Stimulated activated CD4-positive, alpha-beta T cell treated with anti-CD3 and anti-CD28 coated beads, Interleukin-12 subunit alpha, Interleukin-12 subunit beta, amount 100 ng/mL, for 48 hours (primary cell): ENCODE measurements around the gene AKR1C4.
"Not testable (repeated sequence)": the region's sequence is repeated elsewhere in the genome, so short reads cannot be mapped to it uniquely, and the experiment has no call there.

Experiments
- DNase-seq, 3 donors: peaks; one replicate each; pipeline ENCODE4 v3.0.0-alpha.2; 2020; ENCODE audit warnings: low read depth in 2 of 3, low spot score in 1 of 3

The AKR1C4 gene

DNA sequence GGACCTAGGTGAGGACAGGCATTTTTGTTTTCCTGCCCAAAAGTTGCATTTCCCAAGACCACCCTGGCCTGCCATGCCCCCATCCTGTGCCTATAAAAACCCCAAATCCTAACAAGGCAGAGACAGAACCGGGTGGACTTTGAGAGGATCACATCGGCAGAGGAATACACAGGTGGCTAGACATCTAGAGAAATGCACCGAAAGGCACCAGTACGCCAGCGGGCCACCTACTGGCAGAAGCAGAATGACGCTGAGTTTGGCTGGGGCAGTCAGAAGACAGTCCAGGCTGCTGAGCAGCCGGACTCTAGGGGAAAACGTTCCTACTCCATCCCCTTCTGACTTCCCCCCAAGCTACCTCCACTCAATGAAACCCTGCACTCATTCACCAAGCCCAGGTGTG lies 2.8 kb downstream of the AKR1C4 start:
- DNase-seq = no peak

DNA sequence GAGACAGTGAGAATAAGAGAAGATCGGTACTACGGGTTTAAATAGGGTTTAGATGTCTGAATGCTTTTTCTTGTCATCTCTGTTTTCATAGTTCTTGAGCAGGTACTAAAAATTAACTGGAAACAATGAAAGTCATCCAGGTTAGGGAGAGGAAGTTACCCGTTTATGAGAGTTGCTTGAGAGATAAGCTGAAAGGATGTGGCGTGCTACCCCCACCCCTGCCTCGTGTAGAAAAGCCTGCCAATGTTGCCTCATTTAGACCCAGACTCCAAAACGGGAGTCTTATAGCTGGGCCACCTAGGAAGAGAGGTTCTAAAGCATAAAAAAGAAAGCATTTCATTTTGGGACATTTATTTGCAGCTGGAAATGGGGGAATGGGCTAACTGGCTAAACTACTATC lies 10.2 kb downstream of the AKR1C4 start:
- DNase-seq = no peak

DNA sequence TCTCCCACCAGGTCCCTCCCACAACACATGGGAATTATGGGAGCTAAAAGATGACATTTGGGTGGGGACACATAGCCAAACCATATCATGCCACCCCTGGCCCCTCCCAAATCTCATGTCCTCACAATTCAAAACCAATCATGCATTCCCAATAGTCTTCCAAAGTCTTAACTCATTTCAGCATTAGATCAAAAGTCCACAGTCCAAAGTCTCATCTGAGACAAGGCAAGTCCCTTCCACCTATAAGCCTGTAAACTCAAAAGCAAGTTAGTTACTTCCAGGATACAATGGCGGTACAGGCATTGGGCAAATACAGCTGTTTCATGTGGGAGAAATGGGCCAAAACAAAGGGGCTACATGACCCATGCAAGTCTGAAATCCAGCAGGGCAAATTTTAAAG lies 13.1 kb downstream of the AKR1C4 start:
- not testable (repeated sequence) for DNase-seq

DNA sequence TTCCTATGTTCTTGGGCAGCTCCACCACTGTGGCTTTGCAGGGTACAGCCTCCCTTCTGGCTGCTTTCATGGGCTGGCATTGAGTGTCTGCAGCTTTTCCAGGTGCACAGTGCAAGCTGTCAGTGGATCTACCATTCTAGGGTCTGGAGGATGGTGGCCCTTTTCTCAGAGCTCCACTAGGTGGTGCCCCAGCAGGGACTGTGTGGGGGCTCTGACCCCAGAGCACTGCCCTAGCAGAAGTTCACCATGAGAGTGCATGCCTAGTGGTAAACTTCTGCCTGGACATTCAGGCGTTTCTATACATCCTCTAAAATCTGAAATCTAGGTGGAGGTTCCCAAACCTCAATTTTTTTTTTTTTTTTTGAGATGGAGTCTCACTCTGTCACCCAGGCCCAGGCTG lies 13.6 kb downstream of the AKR1C4 start:
- DNase-seq = not testable (repeated sequence)

DNA sequence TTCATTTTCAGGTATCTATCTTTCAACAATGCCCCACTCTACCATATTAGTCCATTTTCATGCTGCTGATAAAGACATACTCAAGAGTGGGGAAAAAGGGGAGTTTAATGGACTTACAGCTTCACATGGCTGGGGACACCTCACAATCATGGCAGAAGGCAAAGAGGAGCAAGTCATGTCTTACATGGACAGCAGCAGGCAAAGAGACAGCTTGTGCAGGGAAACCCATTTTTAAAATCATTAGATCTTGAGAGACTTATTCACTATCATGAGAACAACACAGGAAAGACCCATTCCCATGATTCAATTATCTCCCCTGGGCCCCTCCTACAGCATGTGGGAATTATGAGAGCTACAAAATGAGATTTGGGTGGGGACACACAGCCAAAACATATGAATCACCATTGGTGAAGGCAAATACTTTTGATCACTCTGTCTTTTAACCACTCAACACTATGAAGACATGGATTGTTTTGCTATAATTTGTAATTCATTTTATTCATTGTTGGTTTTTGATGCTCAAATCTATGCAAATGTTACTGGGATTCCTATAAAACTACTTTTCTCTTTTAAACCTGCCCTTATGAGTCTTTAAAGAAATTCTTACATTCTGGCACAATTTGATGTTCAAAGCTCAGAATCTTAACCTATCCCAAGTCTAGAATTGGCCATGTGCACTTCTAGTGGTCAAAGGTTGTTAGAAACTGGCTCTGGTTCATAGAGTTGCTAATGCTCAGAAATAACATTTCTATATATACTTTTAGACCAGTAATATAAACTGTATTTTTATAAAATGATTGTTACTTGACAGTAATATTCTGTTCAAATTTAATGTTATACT lies 15.3 kb downstream of the AKR1C4 start:
- no peak for DNase-seq

DNA sequence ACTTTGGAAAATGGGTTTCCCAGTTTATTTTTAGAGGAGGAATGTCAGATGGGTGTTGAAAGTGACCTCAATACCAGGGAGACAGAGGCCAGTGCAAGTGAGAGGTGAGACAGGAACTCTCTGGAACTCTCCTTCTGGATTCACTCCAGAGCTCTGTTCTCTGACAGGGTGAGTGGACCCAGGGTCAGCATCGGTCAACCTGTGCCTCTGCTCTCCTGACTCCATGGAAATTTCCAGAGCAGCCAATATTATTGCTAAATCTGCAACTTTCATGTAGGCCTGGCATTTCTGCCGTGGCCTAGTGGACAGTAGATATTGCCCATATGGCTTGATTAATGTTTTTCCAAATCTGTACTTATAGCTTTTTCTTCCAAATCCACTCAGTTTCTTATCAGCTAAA lies 20.2 kb downstream of the AKR1C4 start:
- no peak for DNase-seq

DNA sequence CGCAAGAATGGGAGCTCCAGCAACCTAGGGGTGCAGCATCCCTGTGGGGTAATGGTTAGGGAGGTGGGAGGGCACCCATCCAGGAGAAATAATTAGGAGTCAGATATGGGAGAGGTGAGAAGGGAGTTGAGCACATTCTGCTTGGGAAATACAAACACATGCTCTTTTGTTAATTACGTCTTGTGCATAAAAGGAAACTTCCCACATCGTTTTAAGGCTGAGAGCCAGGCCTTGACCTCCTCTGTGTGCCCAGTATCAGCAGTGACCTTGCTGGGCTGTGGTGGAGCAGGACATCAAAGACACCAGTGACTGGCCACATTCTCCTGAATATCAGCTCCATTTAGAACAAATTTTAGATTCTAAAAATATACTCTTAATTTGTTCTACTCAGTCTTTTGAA lies 22.6 kb downstream of the AKR1C4 start:
- DNase-seq = no peak

DNA sequence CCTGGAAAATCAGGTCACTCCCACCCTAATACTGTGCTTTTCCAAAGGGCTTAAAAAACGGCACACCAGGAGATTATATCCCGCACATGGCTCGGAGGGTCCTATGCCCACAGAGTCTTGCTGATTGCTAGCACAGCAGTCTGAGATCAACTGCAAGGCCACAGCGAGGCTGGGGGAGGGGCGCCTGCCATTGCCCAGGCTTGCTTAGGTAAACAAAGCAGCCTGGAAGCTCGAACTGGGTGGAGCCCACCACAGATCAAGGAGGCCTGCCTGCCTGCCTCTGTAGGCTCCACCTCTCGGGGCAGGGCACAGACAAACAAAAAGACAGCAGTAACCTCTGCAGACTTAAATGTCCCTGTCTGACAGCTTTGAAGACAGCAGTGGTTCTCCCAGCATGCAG lies 26.3 kb downstream of the AKR1C4 start:
- not testable (repeated sequence) for DNase-seq

DNA sequence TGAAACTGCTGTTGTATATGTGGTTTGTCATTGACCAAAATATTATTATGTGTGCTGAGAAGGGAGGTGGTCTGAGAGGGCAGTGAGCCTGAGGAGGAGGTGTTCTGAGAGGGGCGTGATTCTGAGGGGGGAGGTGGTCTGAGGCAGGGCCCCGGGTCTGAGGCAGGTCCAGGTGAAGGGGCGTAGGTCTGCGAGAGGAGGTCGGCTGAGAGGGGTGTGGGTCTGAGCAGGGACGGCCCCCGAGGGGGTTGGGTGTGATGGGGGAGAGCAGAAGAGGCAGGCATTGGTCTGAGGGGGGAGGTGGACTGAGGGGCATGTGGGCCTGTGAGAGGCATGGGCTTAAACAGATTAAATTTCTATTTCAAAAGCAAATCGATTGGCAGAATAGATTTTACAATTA lies 32.4 kb downstream of the AKR1C4 start:
- DNase-seq = no peak

DNA sequence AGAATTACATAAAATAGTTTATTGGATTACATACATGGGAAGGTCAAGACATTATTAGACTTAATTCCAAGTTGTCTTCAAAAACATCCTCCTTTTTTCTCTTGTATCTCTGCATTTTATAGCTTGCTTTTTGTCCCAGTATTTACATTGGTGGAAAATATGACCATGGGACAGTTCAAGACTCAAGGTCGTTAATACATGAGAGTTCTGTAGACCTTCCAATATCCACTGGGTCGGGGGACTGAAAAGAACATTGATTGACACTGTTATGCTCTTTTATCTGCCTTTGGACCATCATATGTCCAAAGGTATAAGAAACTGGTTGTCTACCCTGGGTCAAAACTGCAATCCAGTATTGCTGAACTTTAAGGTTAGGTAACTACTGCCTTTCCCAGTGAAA lies 36.7 kb downstream of the AKR1C4 start:
- DNase-seq = no peak

DNA sequence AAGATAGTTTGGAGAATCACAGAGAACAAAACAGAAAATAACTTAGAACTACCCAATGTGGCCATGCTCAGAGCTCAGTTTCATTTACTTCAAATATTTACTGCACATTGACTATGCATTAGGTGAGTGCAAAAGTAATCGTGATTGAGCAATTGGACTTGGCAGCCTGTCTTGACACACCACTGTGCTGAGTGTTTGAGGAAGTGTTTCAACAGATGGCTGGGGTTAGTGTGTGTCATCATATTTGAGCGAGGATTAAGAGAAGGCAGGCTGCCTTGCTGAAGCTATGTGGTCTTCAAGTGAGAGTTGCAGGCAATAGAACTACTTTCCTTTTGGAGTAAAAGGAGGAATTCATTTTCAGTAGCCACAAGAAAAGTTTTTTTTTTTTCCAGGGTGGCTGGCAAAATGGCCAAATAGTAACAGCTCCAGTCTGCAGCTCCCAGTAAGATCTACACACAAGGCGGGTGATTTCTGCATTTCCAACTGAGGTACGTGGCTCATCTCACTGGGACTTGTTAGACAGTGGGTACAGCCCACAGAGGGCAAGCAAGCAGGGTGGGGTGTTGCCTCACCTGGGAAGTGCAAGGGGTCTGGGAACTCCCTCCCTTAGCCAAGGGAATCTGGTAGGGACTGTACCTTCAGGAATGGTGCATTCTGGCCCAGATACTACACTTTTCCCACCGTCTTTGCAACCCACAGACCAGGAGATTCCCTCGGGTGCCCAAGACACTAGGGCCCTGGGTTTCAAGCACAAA lies 37.6 kb downstream of the AKR1C4 start:
- no peak for DNase-seq

DNA sequence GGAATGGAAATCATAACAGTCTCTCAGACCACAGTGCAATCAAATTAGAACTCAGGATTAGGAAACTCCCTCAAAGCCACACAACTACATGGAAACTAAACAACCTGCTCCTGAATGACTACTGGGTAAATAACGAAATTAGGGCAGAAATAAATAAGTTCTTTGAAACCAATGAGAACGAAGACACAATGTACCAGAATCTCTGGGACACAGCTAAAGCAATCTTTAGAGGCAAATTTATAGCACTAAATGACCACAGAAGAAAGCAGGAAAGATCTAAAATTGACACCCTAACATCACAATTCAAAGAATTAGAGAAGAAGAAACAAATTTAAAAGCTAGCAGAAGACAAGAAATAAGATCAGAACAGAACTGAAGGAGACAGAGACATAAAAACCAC lies 40.9 kb downstream of the AKR1C4 start:
- not testable (repeated sequence) for DNase-seq

DNA sequence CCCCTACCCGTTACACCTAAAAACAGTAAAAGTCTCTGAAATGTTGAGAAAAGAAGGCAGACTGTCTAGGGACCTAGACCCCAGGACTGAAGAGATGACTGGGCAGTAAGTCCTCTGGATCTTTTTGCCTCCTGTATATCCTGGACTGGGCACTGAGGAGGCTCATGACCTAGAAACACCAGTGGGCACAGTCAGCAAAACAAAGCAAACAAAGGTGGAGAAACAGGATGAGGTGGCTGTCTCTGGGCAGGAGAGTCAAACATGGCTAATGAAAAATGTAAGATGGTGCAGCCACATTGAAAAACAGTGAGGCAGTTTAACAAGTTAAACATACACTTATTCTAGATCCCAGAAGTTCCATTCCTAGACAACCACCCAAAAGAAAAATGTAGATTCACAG lies 45.9 kb downstream of the AKR1C4 start:
- no peak for DNase-seq

DNA sequence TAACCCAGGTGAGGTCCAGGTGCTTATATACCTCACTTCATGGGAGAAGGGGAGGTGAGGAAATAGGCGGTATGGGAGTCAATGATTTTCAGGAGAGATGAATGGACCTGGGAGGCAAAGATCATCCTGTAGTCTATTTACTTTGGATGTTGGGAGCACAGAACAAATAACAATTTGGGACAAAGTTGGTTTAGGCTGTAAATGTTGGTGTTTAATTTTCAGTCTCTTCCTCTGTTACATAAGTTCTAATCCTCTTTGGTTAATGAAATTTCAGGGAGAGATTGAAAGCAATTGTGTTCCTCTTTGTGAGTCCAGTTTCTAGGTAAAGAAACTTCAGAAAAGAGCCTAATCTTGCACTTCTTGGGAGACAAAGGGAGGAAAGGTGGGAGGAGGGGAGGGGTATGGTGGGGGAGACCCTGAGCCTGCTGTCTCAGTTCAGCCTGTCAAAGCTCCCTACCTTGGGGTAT lies 46.9 kb downstream of the AKR1C4 start:
- no peak for DNase-seq

DNA sequence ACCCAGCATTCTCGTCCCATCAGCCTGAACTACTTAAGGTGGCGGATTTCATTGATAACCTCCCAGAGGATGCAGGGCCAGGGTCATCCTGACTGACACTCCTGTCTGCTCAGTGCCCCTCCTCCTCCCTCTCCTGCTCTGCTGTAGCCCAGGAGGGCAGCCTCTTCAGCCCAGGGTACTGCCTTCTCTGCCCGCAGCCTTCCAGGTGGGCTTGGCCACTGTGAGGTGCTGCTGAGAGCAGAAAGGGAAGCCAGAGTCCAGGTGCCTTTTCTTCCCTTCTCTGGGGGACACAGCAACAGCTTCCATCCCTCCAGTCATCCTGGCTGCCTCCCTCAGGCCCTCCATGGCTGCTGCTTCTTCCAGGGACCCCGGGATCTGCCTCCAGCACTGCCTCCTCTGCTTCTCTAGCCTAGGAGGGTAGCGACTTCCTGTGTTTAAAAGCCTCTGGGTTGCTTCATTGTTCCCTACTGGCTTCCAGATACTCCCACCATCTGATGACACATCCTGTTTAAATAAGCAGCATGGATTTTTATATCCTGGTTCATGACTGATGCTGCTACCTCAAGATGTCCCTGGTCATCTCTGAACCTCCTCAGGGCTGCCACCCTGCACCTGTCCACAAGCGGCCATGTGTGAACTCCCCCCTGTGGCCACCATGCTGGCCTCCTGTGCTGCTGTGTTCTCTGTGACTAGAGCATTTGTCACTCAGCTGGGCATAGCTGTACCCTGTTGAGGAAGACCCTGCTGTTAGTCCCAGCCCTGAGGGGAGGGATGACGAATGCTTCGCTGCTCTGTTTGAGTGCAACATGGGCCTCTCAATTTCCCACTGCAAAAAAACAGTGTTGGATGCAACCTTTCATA lies 55.8 kb downstream of the AKR1C4 start:
- DNase-seq = no peak

DNA sequence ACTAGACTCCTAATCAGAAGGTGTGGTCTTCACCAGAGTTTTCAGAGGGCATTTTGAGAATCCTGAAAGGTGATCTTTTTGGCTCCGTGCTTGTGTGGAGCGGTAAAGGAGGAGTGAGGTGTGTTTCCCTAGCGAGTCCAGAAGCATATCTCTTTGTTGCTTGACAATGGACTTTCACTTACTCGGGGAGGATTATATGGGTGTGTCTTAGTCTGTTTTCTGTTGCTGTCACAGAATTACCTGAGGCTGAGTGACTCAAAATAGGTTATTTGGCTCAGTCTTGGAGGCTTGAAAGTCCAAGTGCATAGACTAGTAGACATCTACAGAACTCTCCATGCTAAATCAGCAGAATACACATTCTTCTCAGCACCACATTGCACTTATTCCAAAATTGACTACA lies 57.9 kb downstream of the AKR1C4 start:
- no peak for DNase-seq

DNA sequence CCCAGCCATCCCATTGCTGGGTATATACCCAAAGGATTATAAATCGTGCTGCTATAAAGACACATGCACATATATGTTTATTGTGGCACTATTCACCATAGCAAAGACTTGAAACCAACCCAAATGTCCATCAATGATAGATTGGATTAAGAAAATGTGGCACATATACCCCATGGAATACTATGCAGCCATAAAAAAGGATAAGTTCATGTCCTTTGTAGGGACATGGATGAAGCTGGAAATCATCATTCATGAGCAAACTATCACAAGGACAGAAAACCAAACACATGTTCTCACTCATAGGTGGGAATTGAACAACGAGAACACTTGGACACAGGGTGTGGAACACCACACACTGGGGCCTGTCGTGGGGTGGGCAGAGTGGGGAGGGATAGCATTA lies 61.1 kb downstream of the AKR1C4 start:
- not testable (repeated sequence) for DNase-seq

DNA sequence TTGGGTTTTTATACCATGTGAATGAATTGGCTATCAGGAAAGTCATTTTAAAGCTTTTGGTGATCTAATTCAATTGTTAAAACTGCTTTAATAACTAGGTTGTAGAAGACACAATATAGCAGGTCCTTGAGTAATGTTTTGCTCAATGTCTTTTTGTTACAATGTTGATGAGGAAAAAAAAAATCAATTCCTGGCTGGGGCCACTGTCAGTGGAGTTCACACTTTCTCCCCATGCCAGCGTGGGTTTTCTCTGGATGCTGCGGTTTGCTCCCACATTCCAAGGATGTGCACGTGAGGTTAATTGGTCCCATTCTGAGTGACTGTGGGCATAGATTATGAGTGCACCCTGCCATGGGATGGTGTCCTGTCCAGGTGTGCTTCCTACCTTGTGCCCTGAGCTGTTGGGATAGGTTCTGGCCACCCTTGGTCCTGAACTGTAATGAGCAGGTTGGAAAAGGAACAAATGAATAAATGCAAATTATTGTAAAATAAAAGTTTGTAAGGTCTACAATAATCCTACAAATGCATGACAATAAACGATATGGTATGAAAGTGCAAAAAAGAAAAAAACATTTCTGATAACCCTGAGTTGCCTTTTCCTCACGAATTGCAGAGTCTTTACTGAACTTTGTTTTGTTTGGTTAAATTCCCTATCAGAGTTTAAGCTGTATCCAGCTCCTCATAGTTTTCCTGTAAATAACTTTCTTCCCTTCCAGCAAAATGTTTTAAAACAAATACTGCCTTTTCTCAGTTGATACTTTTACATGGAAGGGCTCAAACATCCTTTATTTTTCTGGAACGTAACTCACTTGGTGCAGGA lies 62.7 kb downstream of the AKR1C4 start:
- DNase-seq = no peak

DNA sequence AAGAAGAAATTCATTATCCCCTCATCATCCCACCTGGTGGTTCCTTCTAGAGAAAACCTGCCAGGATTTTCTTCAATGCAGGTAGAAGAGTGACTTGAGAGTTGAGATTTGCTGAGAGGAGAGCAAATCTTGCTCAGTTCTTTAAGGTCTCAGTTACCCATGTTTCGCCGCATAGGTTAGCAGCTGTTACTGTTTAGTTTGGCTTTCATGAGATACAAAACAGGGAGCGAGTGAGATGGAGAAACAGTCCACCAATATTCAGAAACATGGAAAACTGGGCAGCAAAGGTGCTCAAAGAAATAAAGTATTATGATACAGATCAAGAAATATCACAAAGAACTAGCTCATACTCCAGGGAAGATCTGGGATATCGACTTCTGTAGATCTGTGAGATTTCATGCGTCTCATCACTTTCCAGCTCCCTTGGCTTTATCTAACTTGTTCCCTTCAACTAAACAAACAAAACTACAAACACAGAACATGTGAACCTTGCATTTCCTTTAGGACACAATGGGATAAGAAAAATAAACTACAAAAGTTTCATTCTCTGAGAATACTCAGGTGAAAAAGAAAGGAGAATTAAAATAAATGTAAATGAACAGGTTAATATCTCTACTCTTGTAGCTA lies 63.4 kb downstream of the AKR1C4 start:
- no peak for DNase-seq

DNA sequence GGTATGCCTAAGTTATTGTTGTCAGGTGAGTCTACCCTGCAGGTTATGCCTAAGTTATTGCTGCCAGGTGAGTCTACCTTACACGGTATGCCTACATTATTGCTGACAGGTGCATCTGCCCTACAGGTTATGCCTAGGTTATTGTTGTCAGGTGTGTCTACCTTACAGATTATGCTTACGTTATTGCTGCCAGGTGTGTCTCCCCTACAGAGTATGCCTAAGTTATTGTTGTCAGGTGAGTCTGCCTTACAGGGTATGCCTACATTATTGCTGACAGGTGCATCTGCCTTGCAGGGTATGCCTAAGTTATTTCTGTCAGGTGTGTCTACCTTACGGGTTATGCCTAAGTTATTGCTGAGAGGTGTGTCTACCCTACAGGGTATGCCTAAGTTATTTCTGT lies 64.2 kb downstream of the AKR1C4 start:
- DNase-seq = no peak
